ENCODE data around the gene ANKLE1.

GRCh38 chr19:17266975-17267788, 14.5 kb upstream of the ANKLE1 start, which contains the start of gene BABAM1:
- TF ChIP-seq POLR2A (IDR thresholded peaks at IDR 0.05; ENCODE audit: low read length) (peak; percentile 59), MAFK (IDR thresholded peaks at IDR 0.05; ENCODE audit: partially characterized antibody) (no peak), ZNF302 (CRISPR knock-in tag; IDR thresholded peaks at IDR 0.05) (peak; percentile 79), JUN (IDR thresholded peaks at IDR 0.05) (peak in 1 of 2 experiments; percentile 49; a peak in 1 of 5 replicates), CBX2 (IDR thresholded peaks at IDR 0.05; ENCODE audit: borderline replicate concordance, low read depth) (no peak), BHLHE40 (IDR thresholded peaks at IDR 0.05; ENCODE audit: low read depth, low read length) (no peak)
- TF ChIP-seq, protein P1, sequence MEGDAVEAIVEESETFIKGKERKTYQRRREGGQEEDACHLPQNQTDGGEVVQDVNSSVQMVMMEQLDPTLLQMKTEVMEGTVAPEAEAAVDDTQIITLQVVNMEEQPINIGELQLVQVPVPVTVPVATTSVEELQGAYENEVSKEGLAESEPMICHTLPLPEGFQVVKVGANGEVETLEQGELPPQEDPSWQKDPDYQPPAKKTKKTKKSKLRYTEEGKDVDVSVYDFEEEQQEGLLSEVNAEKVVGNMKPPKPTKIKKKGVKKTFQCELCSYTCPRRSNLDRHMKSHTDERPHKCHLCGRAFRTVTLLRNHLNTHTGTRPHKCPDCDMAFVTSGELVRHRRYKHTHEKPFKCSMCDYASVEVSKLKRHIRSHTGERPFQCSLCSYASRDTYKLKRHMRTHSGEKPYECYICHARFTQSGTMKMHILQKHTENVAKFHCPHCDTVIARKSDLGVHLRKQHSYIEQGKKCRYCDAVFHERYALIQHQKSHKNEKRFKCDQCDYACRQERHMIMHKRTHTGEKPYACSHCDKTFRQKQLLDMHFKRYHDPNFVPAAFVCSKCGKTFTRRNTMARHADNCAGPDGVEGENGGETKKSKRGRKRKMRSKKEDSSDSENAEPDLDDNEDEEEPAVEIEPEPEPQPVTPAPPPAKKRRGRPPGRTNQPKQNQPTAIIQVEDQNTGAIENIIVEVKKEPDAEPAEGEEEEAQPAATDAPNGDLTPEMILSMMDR (IDR thresholded peaks at IDR 0.05) = no peak

All from A549 (cell line).